WTC11 (cell line): ENCODE results near the gene ARID1A. TPM values are rescaled to one million over a fixed set of nuclear protein-coding genes. Genes with fewer than 3 reads are reported as not detected.
"Not testable (repeated sequence)": the region's sequence is repeated elsewhere in the genome, so short reads cannot be mapped to it uniquely, and the experiment has no call there.

Source experiments
- ATAC-seq: fragments of 200-7000 bp; cut with Tn5 transposase; 2 replicates; pipeline ENCODE4 v1.10.0; 2021; ENCODE audit warnings: mild to moderate bottlenecking, moderate library complexity
- CTCF ChIA-PET: fragments of 300-600 bp; sonication (Branson Sonifier 250); formaldehyde crosslinking; loops from one replicate; lab custom pipeline; 2021; ENCODE audit warnings: antibody characterized with exemption; lab: Charles Lee
- POLR2A ChIA-PET: fragments of 350-600 bp; sonication (Branson Sonifier 250); formaldehyde crosslinking; loops from one replicate; lab custom pipeline; 2021; ENCODE audit warnings: antibody characterized with exemption; lab: Charles Lee
- DNase-seq: peaks from one replicate; pipeline ENCODE4 v3.0.0; 2021; ENCODE audit warnings: low spot score
- H3K27ac Mint-ChIP-seq: 2 replicates; pipeline ENCODE4 v1.8.0; 2021; ENCODE audit warnings: mixed read lengths
- H3K27me3 Mint-ChIP-seq: 2 replicates; pipeline ENCODE4 v1.8.0; 2021; ENCODE audit warnings: low read depth, mild to moderate bottlenecking, moderate library complexity, mixed read lengths
- H3K36me3 Mint-ChIP-seq: 2 replicates; pipeline ENCODE4 v1.8.0; 2021; ENCODE audit warnings: mixed read lengths
- H3K4me1 Mint-ChIP-seq: 2 replicates; pipeline ENCODE4 v1.8.0; 2022; ENCODE audit warnings: mixed read lengths
- H3K4me3 Mint-ChIP-seq: 2 replicates; pipeline ENCODE4 v1.8.0; 2021; ENCODE audit warnings: mild to moderate bottlenecking, moderate library complexity, mixed read lengths
- H3K9me3 Mint-ChIP-seq: 2 replicates; pipeline ENCODE4 v1.8.0; 2021; ENCODE audit warnings: mixed read lengths
- AFF4 ChIP-seq: sonication (generic); formaldehyde crosslinking; IDR thresholded peaks from 2 replicates; pipeline ENCODE4 v1.8.1; 2023; ENCODE audit warnings: mild to moderate bottlenecking, missing genetic modification reagents, borderline replicate concordance
- GTF2I ChIP-seq: fragments of 250-450 bp; sonication (Bioruptor Pico); conservative IDR thresholded peaks from 2 replicates; pipeline ENCODE4 v1.4.0; 2021; ENCODE audit warnings: mild to moderate bottlenecking
- HMGA2 ChIP-seq: fragments of 250-450 bp; sonication (Bioruptor Pico); IDR thresholded peaks from 2 replicates; pipeline ENCODE4 v1.4.0; 2021; ENCODE audit warnings: mild to moderate bottlenecking, moderate library complexity
- NR2C2 ChIP-seq: sonication (generic); formaldehyde crosslinking; IDR thresholded peaks from 2 replicates; pipeline ENCODE4 v1.8.0; 2022; ENCODE audit warnings: mild to moderate bottlenecking, missing genetic modification reagents
- RELA ChIP-seq: sonication (generic); formaldehyde crosslinking; IDR thresholded peaks from 2 replicates; pipeline ENCODE4 v1.8.1; 2022; ENCODE audit warnings: missing genetic modification reagents, mild to moderate bottlenecking, borderline replicate concordance
- SMAD4 ChIP-seq: sonication (generic); formaldehyde crosslinking; IDR thresholded peaks from 2 replicates; pipeline ENCODE4 v1.8.0; 2022; ENCODE audit warnings: mild to moderate bottlenecking, missing genetic modification reagents
- SOX15 ChIP-seq: fragments of 250-450 bp; sonication (Bioruptor Pico); IDR thresholded peaks from 2 replicates; pipeline ENCODE4 v1.9.0; 2021; ENCODE audit warnings: mild to moderate bottlenecking
- SP1 ChIP-seq: sonication (generic); formaldehyde crosslinking; conservative IDR thresholded peaks from 2 replicates; pipeline ENCODE4 v1.8.1; 2022; ENCODE audit warnings: missing genetic modification reagents
- TP53 ChIP-seq: sonication (generic); formaldehyde crosslinking; IDR thresholded peaks from 2 replicates; pipeline ENCODE4 v1.8.1; 2023; ENCODE audit warnings: mild to moderate bottlenecking, missing genetic modification reagents
- ZNF219 ChIP-seq: sonication (generic); formaldehyde crosslinking; IDR thresholded peaks from 2 replicates; pipeline ENCODE4 v1.8.0; 2023; ENCODE audit warnings: missing genetic modification reagents, mild to moderate bottlenecking, borderline replicate concordance
- ZNF396 ChIP-seq: fragments of 250-450 bp; sonication (Bioruptor Pico); IDR thresholded peaks from 2 replicates; pipeline ENCODE4 v1.8.0; 2021; ENCODE audit warnings: mild to moderate bottlenecking, moderate library complexity, borderline replicate concordance
- ZNF416 ChIP-seq: fragments of 250-450 bp; sonication (Bioruptor Pico); IDR thresholded peaks from 2 replicates; pipeline ENCODE4 v1.9.0; 2021; ENCODE audit warnings: mild to moderate bottlenecking, inconsistent platforms
- ZNF671 ChIP-seq: fragments of 250-450 bp; sonication (Bioruptor Pico); IDR thresholded peaks from 2 replicates; pipeline ENCODE4 v1.8.0; 2021; ENCODE audit warnings: mild to moderate bottlenecking
- total RNA-seq: library from RNA; stranded (reverse); gene quantifications from 3 replicates; pipeline ENCODE4 v1.2.3, GENCODE V29; 2021
- TF ChIP-seq, protein P1 (sequence below): sonication (generic); formaldehyde crosslinking; IDR thresholded peaks from 2 replicates; pipeline ENCODE4 v1.8.1; 2022; ENCODE audit warnings: low read depth, missing genetic modification reagents, borderline replicate concordance
- TF ChIP-seq, protein P2 (sequence below): sonication (generic); formaldehyde crosslinking; IDR thresholded peaks from 2 replicates; pipeline ENCODE4 v1.8.0; 2023; ENCODE audit warnings: missing genetic modification reagents
- TF ChIP-seq, protein P3 (sequence below): sonication (generic); formaldehyde crosslinking; IDR thresholded peaks from 2 replicates; pipeline ENCODE4 v1.8.1; 2022; ENCODE audit warnings: mild to moderate bottlenecking, moderate library complexity, missing genetic modification reagents

ARID1A gene
- total RNA-seq, 1 experiment from 2014 or later: 98.0 TPM

DNA sequence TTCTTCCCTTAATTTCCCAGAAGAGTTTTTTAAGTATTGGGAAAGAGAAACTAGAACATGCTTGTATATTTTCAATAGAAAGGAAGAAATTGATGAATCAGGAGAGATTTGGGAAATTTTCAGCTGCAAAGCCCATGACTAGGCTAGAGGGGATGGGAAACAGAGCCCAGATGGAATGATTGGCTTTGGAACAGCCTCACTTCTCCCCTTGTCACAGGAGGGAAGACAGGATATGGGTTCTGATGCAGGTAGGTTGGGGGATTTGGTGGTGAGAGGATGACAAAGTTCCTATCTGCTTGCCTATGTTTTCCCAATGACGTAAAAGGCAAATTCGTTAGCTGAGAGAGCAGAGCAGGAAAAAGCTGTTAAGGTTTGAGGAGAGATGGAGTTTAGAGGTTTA, 31.0 kb upstream of the ARID1A start (continued):
- TF ChIP-seq SP1: no peak
- no peak for TF ChIP-seq TP53 (CRISPR knock-in tag)
- no peak for TF ChIP-seq GTF2I (CRISPR knock-in tag)
- TF ChIP-seq ZNF671 (CRISPR knock-in tag): no peak
- TF ChIP-seq, protein P1, sequence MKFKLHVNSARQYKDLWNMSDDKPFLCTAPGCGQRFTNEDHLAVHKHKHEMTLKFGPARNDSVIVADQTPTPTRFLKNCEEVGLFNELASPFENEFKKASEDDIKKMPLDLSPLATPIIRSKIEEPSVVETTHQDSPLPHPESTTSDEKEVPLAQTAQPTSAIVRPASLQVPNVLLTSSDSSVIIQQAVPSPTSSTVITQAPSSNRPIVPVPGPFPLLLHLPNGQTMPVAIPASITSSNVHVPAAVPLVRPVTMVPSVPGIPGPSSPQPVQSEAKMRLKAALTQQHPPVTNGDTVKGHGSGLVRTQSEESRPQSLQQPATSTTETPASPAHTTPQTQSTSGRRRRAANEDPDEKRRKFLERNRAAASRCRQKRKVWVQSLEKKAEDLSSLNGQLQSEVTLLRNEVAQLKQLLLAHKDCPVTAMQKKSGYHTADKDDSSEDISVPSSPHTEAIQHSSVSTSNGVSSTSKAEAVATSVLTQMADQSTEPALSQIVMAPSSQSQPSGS (CRISPR knock-in tag): no peak
- TF ChIP-seq SOX15: no peak

DNA sequence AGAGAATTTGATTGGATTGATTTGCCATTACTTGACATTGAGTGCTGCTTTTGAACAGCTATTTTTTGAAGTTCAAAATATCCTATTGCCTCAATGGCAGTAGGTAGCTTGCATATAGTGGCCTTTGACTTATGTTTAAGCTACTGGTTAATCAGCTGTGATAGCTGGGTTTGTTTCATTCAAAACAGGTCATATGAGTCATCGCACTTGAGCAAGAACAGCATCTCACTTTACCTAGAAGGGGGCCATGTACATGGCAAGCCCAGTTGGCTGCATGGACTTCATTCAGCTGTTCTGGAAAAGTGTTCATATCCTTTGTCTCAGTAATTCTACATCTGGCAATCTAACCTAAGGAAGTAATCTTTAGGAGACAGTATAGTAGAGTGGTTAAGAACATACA, 29.0 kb upstream of the ARID1A start:
- H3K4me1 Mint-ChIP-seq: peaks cover 5% of the 10 kb centered on the region
- H3K27me3 Mint-ChIP-seq: no peaks in the 10 kb centered on the region
- POLR2A ChIA-PET: no interaction called here
- CTCF ChIA-PET: interaction anchor here (1.6 to 3.7 kb wide), 2 partner anchors 10 to 65 kb away, joined by 5 to 22 read pairs; no protein-coding TSS in a partner anchor
- no peak for TF ChIP-seq SOX15
- no peak for TF ChIP-seq RELA (CRISPR knock-in tag)
- TF ChIP-seq ZNF219 (CRISPR knock-in tag): no peak
- TF ChIP-seq NR2C2 (CRISPR knock-in tag): no peak
- no peak for TF ChIP-seq AFF4 (CRISPR knock-in tag)
- TF ChIP-seq, protein P2, sequence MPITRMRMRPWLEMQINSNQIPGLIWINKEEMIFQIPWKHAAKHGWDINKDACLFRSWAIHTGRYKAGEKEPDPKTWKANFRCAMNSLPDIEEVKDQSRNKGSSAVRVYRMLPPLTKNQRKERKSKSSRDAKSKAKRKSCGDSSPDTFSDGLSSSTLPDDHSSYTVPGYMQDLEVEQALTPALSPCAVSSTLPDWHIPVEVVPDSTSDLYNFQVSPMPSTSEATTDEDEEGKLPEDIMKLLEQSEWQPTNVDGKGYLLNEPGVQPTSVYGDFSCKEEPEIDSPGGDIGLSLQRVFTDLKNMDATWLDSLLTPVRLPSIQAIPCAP (CRISPR knock-in tag): no peak
- TF ChIP-seq SP1: no peak
- no peak for TF ChIP-seq HMGA2 (CRISPR knock-in tag)
- TF ChIP-seq TP53 (CRISPR knock-in tag): no peak
- no peak for TF ChIP-seq ZNF396 (CRISPR knock-in tag)
- TF ChIP-seq, protein P3, sequence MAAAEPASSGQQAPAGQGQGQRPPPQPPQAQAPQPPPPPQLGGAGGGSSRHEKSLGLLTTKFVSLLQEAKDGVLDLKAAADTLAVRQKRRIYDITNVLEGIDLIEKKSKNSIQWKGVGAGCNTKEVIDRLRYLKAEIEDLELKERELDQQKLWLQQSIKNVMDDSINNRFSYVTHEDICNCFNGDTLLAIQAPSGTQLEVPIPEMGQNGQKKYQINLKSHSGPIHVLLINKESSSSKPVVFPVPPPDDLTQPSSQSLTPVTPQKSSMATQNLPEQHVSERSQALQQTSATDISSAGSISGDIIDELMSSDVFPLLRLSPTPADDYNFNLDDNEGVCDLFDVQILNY (CRISPR knock-in tag): no peak
- TF ChIP-seq SMAD4 (CRISPR knock-in tag): no peak
- no peak for TF ChIP-seq ZNF416 (CRISPR knock-in tag)
- no peak for ATAC-seq
- no peak overlapping the region for H3K4me3 Mint-ChIP-seq
- no peaks in the 10 kb centered on the region for H3K9me3 Mint-ChIP-seq
- H3K36me3 Mint-ChIP-seq: no peaks in the 10 kb centered on the region
- DNase-seq: no peak
- no peak overlapping the region for H3K27ac Mint-ChIP-seq

- H3K27ac Mint-ChIP-seq, H3K4me1 Mint-ChIP-seq, DNase-seq, POLR2A ChIA-PET, ATAC-seq, H3K9me3 Mint-ChIP-seq, H3K27me3 Mint-ChIP-seq, H3K4me3 Mint-ChIP-seq, CTCF ChIA-PET, H3K36me3 Mint-ChIP-seq: not testable (repeated sequence)
These were observed 27.6 kb upstream of the ARID1A start for GRCh38 chr1:26668106-26668786.
